Large intestine (tissue), 12 donors: ENCODE data around the gene AKR1C3. TPM values are rescaled to one million over a fixed set of nuclear protein-coding genes. Genes with fewer than 3 reads are reported as not detected.
"Not testable (repeated sequence)": the region's sequence is repeated elsewhere in the genome, so short reads cannot be mapped to it uniquely, and the experiment has no call there.

Experiments
- DNase-seq, 2 donors: peaks; one replicate each; pipeline versions ENCODE4 v3.0.0 to v3.0.0-alpha.2; 2013
- H3K27ac ChIP-seq: one replicate; pipeline ENCODE4 v1.5.1; 2013; ENCODE audit warnings: low read length
- H3K27me3 ChIP-seq: 2 replicates; pipeline ENCODE4 v1.6.1; 2013; ENCODE audit warnings: low read length; ENCODE audit not compliant: control insufficient read depth, insufficient read depth
- H3K36me3 ChIP-seq: 2 replicates; pipeline ENCODE4 v1.6.1; 2013; ENCODE audit warnings: low read length; ENCODE audit not compliant: control insufficient read depth, insufficient read depth
- H3K4me1 ChIP-seq: one replicate; pipeline ENCODE4 v1.6.1; 2013; ENCODE audit warnings: low read length; ENCODE audit not compliant: control insufficient read depth, insufficient read depth
- H3K4me3 ChIP-seq: one replicate; pipeline ENCODE4 v1.5.1; 2013; ENCODE audit warnings: low read length
- H3K9me3 ChIP-seq: one replicate; pipeline ENCODE4 v1.6.1; 2013; ENCODE audit warnings: mild to moderate bottlenecking, low read depth, low read length, moderate library complexity; ENCODE audit not compliant: control insufficient read depth
- WGBS: methylation state at CpG from one replicate; pipeline ENCODE4 v1.1.5; 2013; ENCODE audit warnings: low lambda C conversion rate; ENCODE audit not compliant: insufficient coverage; 5-methylcytosine and 5-hydroxymethylcytosine counted together
- long read RNA-seq, 11 donors: transcript quantifications; one replicate each; lab custom pipeline, GENCODE V29; 2026
- polyA plus RNA-seq: library from polyadenylated mRNA; unstranded; fragments of 120-200 nt; gene quantifications from one replicate; pipeline ENCODE4 v1.2.1, GENCODE V29; 2013

Gene AKR1C3
- 4.1 TPM for polyA plus RNA-seq
- long read RNA-seq, donor 1, transcript AKR1C3-201 (9 exons, 1,807 nt), result major isoform, 5 of 5 reads
- long read RNA-seq, donor 1, partial matches to known transcripts, result 0 of 5 reads
- long read RNA-seq, donor 1, other reads (novel, unspliced or antisense), result 0 of 5 reads
- long read RNA-seq, donor 2, partial matches to known transcripts, result 0 of 3 reads
- long read RNA-seq, donor 2, other reads (novel, unspliced or antisense), result 0 of 3 reads
- long read RNA-seq, donor 3, result 0 reads
- long read RNA-seq, donor 4, partial matches to known transcripts, result 0 of 1 reads
- long read RNA-seq, donor 4, other reads (novel, unspliced or antisense), result 0 of 1 reads
- long read RNA-seq, donor 5, partial matches to known transcripts, result 0 of 5 reads
- long read RNA-seq, donor 5, other reads (novel, unspliced or antisense), result 5 of 5 reads
- long read RNA-seq, donor 6, result 0 reads
- long read RNA-seq, donor 7, result 0 reads
- long read RNA-seq, donor 8, partial matches to known transcripts, result 0 of 4 reads
- long read RNA-seq, donor 8, other reads (novel, unspliced or antisense), result 0 of 4 reads
- long read RNA-seq, donor 9, partial matches to known transcripts, result 0 of 3 reads
- long read RNA-seq, donor 9, other reads (novel, unspliced or antisense), result 0 of 3 reads
- long read RNA-seq, donor 10, transcript AKR1C3-201 (9 exons, 1,807 nt), result major isoform, 7 of 7 reads
- long read RNA-seq, donor 10, partial matches to known transcripts, result 0 of 7 reads
- long read RNA-seq, donor 10, other reads (novel, unspliced or antisense), result 0 of 7 reads
- long read RNA-seq, donor 11, transcript AKR1C3-201 (9 exons, 1,807 nt), result major isoform, 6 of 7 reads
- long read RNA-seq, donor 11, partial matches to known transcripts, result 0 of 7 reads
- long read RNA-seq, donor 11, other reads (novel, unspliced or antisense), result 0 of 7 reads

DNA sequence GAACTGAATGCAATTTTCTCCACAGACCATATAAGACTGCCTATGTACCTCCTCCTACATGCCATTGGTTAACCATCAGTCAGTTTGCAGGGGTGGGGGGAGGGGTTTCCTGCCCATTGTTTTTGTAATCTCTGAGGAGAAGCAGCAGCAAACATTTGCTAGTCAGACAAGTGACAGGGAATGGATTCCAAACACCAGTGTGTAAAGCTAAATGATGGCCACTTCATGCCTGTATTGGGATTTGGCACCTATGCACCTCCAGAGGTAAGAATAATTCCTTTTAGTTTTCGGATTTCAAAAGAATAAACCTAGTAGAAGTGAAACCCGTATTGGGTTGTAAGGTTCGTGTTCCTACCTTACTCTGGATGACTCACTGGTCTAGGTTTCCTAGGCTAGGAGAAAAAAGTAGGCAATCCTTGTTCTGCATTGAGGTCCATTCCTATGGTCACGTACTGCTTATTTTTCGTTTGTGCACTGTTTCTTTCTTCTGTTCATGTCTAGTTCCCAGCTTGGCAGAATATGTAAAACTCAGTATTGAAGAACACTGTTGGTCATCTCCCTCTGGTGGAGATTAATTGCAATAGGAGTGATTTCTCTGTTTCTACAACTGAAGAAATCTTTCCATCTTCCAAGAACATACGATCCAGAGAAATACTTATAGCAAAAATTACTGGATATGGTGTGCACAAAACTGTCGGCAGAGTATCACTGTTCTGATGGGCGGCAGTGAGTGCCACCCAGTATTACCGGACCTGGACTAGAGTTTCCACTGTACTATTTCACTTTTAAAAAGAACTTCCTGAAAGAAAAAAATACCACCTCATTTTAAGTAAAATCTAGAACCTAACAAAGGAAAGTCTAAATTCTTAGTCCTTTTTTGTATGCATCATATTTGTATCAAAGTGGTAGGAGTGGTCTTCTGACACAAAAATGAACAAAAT lies at the start of gene AKR1C3:
AKR1C3 (plus strand) TSS at position 150 of the 941 bp plus-strand sequence; CDS start at position 181, 31 bp downstream.
- peak within 1 kb of the TSS; percentile 19 for H3K4me3 ChIP-seq
- H3K36me3 ChIP-seq, result no peaks in the 10 kb centered on the region
- 100% methylated on average over 1 of the region's 9 CpGs for WGBS
- H3K4me1 ChIP-seq, result no peaks in the 10 kb centered on the region
- H3K27me3 ChIP-seq, result no peaks in the 10 kb centered on the region
- peak within 1 kb of the TSS; percentile 54 for H3K27ac ChIP-seq
- peak in 1 of 2 donors; percentile 53 for DNase-seq
- peaks cover 8% of the 10 kb centered on the region for H3K9me3 ChIP-seq

DNA sequence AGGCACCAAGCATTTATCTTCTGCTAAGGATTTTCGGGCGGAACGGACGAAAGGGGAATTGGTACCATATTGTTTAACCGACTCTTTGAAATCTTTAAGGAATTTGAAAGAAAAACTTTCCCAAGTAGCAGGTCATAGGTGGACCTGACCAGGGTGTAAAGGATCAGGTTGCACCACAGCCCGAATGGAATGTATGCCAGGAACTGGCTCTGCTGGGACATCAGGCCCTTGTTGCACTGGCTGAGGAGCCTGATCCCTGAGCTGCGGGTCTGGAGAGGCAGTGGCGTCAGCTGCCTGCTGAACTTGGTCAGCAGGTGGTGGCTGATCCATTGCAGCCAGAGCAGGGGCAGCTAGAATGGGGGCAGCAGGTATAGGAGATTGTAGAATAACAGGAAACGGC lies 49.1 kb upstream of the AKR1C3 start:
- no peaks in the 10 kb centered on the region for H3K27me3 ChIP-seq
- no peak overlapping the region for H3K27ac ChIP-seq
- DNase-seq, result no peak

DNA sequence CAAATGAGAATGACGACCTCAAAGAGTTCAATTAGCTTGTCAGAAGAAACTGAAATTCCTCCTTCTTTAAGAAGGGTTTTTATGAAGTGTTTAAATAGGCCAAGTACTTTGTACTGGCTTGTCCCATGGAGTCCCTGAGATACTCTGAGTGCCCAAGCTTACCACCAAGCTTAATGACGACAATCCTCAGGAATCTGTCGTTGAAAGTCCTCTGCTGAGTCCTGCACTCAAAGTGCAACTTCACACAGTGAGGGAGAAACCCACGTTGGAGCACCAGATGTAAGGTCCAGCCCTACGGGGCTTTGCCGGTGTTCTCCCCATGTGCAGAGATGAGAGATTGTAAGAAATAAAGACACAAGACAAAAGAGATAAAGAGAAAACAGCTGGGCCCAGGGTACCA lies 47.8 kb upstream of the AKR1C3 start:
- Histone ChIP-seq H3K4me3 (no peak overlapping the region), H3K27me3 (no peaks in the 10 kb centered on the region), H3K36me3 (no peaks in the 10 kb centered on the region), H3K9me3 (no peaks in the 10 kb centered on the region), H3K27ac (no peak overlapping the region), H3K4me1 (no peaks in the 10 kb centered on the region)
- 80% methylated on average over 1 of the region's 6 CpGs for WGBS
- DNase-seq, result no peak

More for the DNA sequence above, 49.1 kb upstream of the AKR1C3 start:
- no peaks in the 10 kb centered on the region for H3K36me3 ChIP-seq
- no peaks in the 10 kb centered on the region for H3K4me1 ChIP-seq
- H3K4me3 ChIP-seq, result no peak overlapping the region
- no peaks in the 10 kb centered on the region for H3K9me3 ChIP-seq
- WGBS, result 94% methylated on average over 3 of the region's 9 CpGs

DNA sequence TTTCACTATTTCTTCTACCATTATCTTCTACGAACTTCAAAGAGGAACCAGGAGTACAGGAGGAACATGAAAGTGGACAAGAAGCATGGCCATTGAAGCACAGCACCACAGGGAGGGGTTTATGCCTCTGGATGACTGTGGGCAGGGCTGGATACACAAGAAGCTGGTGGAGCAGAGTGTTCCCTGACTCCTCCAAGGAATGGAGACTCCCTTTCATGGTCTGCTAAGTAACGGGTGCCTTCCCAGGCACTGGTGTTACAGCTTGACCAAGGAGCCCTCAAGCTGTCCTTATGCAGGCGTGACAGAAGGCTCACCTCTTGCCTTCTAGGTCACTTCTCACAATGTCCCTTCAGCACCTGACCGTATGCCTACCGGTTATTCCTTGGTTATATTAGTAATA lies 47.2 kb upstream of the AKR1C3 start:
- H3K4me3 ChIP-seq, H3K36me3 ChIP-seq, H3K27ac ChIP-seq, DNase-seq, H3K9me3 ChIP-seq, H3K4me1 ChIP-seq, H3K27me3 ChIP-seq: not testable (repeated sequence)
- WGBS, result 50% methylated on average over 1 of the region's 5 CpGs

DNA sequence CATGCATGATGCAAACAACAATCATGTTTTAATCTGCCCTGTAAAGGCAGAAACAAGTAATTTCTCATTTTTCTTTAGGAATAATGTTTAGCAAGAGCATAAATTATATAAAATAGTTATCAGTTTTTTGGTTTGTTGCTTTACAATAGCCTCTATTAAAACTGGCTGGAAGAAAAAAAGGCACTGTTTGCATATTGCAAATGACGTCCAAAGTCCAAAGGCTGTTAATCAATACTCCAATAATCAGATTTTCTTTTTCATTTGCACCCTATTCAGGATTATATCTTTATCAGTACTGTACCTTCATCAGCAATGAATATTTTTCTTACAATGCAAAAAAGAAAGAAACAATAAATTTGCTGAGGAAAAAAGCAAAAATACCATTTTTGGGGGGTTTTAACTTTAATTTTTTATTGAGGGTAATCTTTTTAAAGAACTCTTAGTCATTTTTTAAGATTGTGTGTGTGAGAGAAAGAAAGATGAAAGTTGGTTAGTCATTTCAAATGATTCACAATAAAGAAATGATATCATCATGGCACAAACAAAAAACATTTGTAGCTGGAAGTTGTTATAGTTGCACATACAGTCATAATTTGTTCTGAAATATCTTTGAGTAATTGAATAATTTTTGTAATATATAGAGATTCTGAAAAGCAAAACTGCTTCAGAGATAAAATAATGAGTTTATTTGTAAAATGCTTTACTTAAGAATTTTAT lies 46.1 kb upstream of the AKR1C3 start:
- H3K4me1 ChIP-seq, result no peaks in the 10 kb centered on the region
- no CpG with 5 or more reads among the region's 1 CpG for WGBS
- DNase-seq, result no peak
- H3K27ac ChIP-seq, result no peak overlapping the region
- H3K36me3 ChIP-seq, result no peaks in the 10 kb centered on the region
- peaks cover 2% of the 10 kb centered on the region for H3K9me3 ChIP-seq
- H3K27me3 ChIP-seq, result no peaks in the 10 kb centered on the region
- no peak overlapping the region for H3K4me3 ChIP-seq

DNA sequence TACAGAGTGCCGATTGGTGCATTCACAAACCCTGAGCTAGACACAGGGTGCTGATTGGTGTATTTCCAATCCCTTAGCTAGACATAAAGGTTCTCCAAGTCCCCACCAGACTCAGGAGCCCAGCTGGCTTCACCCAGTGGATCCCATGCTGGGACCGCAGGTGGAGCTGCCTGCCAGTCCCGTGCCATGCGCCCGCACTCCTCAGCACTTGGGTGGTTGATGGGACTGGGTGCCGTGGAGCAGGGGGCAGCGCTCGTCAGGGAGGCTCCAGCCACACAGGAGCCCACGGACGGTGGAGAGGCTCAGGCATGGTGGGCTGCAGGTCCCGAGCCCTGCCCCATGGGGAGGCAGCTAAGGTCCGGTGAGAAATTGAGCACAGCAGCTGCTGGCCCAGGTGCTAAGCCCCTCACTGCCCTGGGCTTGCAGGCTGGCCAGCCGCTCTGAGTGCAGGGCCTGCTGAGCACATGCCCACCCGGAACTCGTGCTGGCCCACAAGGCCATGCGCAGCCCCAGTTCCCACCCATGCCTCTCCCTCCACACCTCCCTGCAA lies 41.2 kb upstream of the AKR1C3 start:
- no CpG with 5 or more reads among the region's 16 CpGs for WGBS
- DNase-seq, H3K36me3 ChIP-seq, H3K27me3 ChIP-seq, H3K4me1 ChIP-seq, H3K4me3 ChIP-seq, H3K9me3 ChIP-seq, H3K27ac ChIP-seq: not testable (repeated sequence)

DNA sequence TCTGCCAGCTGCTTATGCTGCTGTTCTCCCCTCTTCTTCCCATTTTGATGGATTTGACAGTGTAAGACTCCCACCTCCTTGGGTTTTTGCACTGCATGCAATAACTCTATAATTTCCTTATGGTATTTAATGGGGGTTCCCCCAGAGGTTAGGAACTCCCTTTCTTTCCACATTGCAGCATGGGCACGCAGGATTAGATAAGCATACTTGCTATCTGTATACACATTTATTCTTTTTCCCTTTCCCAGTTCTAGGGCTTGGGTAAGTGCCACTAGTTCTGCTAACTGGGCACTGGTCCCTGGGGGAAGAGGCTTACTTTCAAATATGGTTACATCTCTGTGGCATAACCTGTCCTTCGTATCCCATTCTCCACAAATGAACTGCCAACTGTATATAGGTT lies 39.4 kb upstream of the AKR1C3 start:
- not testable (repeated sequence) for H3K27me3 ChIP-seq, H3K4me1 ChIP-seq, H3K9me3 ChIP-seq, H3K27ac ChIP-seq, H3K36me3 ChIP-seq, H3K4me3 ChIP-seq, DNase-seq
- WGBS, result no CpG with 5 or more reads among the region's 2 CpGs

DNA sequence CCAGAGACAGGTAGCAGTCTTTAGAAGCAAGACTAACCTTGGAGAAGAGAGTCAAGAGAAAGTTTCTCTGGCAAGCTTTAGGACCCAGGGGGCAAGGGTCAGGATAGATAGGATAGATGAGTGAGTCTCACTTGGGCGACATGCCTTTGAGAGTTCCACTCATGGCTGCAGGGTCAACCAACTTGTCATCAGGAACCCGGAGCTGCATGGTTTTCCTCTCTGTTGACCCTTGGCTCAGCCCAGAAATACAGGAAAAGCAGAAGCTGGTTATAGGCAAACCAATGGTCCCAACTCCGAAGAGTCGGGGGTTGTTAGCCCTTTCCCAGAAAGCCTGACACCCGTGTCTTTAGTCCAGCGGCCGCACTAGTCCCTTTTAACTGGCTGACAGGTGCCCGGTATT lies 34.9 kb upstream of the AKR1C3 start:
- H3K27ac ChIP-seq, H3K36me3 ChIP-seq, H3K4me1 ChIP-seq, DNase-seq, H3K9me3 ChIP-seq, H3K27me3 ChIP-seq, H3K4me3 ChIP-seq: not testable (repeated sequence)
- no CpG with 5 or more reads among the region's 8 CpGs for WGBS

DNA sequence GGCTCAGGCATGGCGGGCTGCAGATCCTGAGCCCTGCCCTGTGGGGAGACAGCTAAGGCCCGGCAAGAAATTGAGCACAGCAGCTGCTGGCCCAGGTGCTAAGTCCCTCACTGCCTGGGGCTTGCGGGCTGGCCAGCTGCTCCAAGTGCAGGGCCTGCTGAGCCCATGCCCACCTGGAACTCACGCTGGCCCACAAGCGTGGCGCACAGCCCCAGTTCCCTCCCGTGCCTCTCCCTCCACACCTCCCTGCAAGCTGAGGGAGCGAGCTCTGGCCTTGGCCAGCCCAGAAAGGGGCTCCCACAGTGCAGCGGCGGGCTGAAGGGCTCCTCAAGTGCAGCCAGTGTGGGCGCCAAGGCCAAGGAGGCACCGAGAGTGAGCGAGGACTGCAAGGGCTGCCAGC lies 33.4 kb upstream of the AKR1C3 start:
- H3K27me3 ChIP-seq, H3K4me1 ChIP-seq, H3K36me3 ChIP-seq, H3K9me3 ChIP-seq, H3K4me3 ChIP-seq, DNase-seq, H3K27ac ChIP-seq: not testable (repeated sequence)
- 80% methylated on average over 1 of the region's 13 CpGs for WGBS
